ENCODE results near the gene TENM3. TPM values are rescaled to one million over a fixed set of nuclear protein-coding genes. Genes with fewer than 3 reads are reported as not detected.
"Not testable (repeated sequence)": the region's sequence is repeated elsewhere in the genome, so short reads cannot be mapped to it uniquely, and the experiment has no call there.

TENM3 gene
- total RNA-seq (ENCODE audit: unreplicated experiment) = 124 TPM
- long read RNA-seq, partial matches to known transcripts = 1 of 3 reads
- long read RNA-seq, other reads (novel, unspliced or antisense) = 2 of 3 reads

GRCh38 chr4:182243204-182243603 is at the start of gene TENM3:
TSS of gene TENM3 (plus strand) at chr4:182243402. CDS start at chr4:182324021, 80,619 bp downstream.
- not testable (repeated sequence) for H3K27me3 Mint-ChIP-seq (ENCODE audit: unreplicated experiment); DNase-seq; H3K9me3 Mint-ChIP-seq (ENCODE audit: unreplicated experiment); H3K4me1 Mint-ChIP-seq (ENCODE audit: low read depth, unreplicated experiment); H3K4me3 Mint-ChIP-seq (ENCODE audit: unreplicated experiment); H3K36me3 Mint-ChIP-seq (ENCODE audit: unreplicated experiment)
- H3K27ac Mint-ChIP-seq (ENCODE audit: unreplicated experiment) = peak within 1 kb of the TSS; percentile 20

DNA sequence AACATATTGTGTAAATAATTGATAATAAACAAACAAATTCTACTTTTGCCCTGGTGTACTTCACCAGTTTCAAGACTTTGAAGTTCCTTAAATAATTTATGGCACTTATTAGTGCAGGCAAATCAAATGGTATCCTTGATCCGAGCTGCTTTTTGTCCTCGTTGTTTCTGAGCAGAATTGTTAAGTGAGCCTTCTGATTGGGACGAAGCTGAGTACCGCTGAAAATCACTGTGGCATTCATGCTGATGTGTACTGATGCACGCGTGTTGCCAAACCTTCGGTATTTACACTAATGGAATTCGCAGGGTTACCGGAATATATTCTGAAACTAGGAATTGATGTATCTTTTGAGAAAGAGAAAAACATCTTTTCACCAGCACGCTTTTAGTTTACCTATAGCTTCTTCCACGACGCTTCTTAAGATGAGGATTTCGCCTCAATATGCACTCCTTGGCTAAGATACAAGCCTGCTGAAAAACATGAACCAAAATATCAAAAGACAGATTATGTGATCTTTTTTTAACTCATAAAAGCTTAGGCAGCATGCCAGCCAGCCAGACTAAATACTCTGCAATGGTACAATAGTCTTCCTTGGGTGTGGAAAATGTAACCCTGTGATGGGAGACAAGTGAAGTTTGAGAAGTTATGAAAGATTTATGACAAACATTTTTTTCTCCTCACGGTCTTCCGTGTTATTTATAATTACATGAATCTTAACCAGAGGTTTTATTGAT is 48.9 kb upstream of the TENM3 start:
- no peak for DNase-seq
- no peak overlapping the region for H3K27ac Mint-ChIP-seq (ENCODE audit: unreplicated experiment)

DNA sequence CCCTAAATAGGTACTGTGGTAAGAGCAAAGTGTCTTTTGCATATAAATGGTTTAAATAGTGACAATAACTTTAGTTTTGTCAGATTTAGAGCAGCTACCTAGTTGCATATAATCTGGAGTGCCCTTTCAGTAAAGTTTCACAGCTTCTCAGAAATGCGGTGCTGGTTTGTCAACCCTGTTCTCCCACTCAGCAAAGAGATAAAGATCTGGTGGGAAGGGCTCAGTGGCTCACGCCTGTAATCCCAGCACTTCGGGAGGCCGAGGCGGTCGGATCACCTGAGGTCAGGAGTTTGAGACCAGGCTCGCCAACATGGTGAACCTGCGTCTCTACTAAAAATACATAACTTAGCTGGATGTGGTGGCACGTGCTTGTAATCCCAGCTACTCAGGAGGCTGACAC is 45.6 kb upstream of the TENM3 start:
- no peak for TF ChIP-seq CTCF (IDR thresholded peaks at IDR 0.05; ENCODE audit: partially characterized antibody, unreplicated experiment)
- Mint-ChIP-seq H3K27ac (ENCODE audit: unreplicated experiment) (no peak overlapping the region), H3K36me3 (ENCODE audit: unreplicated experiment) (no peaks in the 10 kb centered on the region), H3K4me3 (ENCODE audit: unreplicated experiment) (no peak overlapping the region), H3K27me3 (ENCODE audit: unreplicated experiment) (peaks cover 3% of the 10 kb centered on the region), H3K4me1 (ENCODE audit: low read depth, unreplicated experiment) (peaks cover 16% of the 10 kb centered on the region), H3K9me3 (ENCODE audit: unreplicated experiment) (no peaks in the 10 kb centered on the region)
- no peak for DNase-seq

More for the DNA sequence above, 48.9 kb upstream of the TENM3 start:
- Mint-ChIP-seq H3K4me1 (ENCODE audit: low read depth, unreplicated experiment) (peaks cover 36% of the 10 kb centered on the region), H3K36me3 (ENCODE audit: unreplicated experiment) (no peaks in the 10 kb centered on the region), H3K27me3 (ENCODE audit: unreplicated experiment) (peaks cover 3% of the 10 kb centered on the region), H3K9me3 (ENCODE audit: unreplicated experiment) (no peaks in the 10 kb centered on the region), H3K4me3 (ENCODE audit: unreplicated experiment) (no peak overlapping the region)
- TF ChIP-seq CTCF (IDR thresholded peaks at IDR 0.05; ENCODE audit: partially characterized antibody, unreplicated experiment) = no peak

- no peak for TF ChIP-seq CTCF (IDR thresholded peaks at IDR 0.05; ENCODE audit: partially characterized antibody, unreplicated experiment)
- no peak overlapping the region for H3K4me3 Mint-ChIP-seq (ENCODE audit: unreplicated experiment)
- H3K27ac Mint-ChIP-seq (ENCODE audit: unreplicated experiment) = no peak overlapping the region
- no peaks in the 10 kb centered on the region for H3K9me3 Mint-ChIP-seq (ENCODE audit: unreplicated experiment)
- peaks cover 3% of the 10 kb centered on the region for H3K27me3 Mint-ChIP-seq (ENCODE audit: unreplicated experiment)
- peaks cover 5% of the 10 kb centered on the region for H3K36me3 Mint-ChIP-seq (ENCODE audit: unreplicated experiment)
- H3K4me1 Mint-ChIP-seq (ENCODE audit: low read depth, unreplicated experiment) = peaks cover 11% of the 10 kb centered on the region
- no peak for DNase-seq
Measured at GRCh38 chr4:182201871-182202270, 41.3 kb upstream of the TENM3 start.

DNA sequence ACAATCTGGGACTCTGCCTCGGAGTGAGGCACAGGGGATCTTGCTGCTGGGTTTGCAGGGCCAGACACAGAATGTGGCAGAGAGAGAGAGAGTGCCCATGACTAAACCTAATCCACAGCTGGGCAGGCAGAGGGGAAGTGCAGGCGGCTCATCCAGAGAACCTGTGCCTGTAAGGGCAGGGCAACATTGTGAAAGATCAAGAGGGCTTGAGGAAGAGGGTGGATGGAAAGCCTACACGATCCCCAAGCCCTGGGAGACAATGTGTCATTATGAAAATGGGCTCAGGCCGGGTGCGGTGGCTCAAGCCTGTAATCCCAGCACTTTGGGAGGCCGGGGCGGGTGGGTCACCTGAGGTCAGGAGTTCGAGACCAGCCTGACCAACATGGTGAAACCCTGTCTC is 40.6 kb upstream of the TENM3 start:
- no peak for TF ChIP-seq CTCF (IDR thresholded peaks at IDR 0.05; ENCODE audit: partially characterized antibody, unreplicated experiment)
- H3K4me1 Mint-ChIP-seq (ENCODE audit: low read depth, unreplicated experiment) = peaks cover 13% of the 10 kb centered on the region
- no peak overlapping the region for H3K27ac Mint-ChIP-seq (ENCODE audit: unreplicated experiment)
- no peak for DNase-seq
- H3K4me3 Mint-ChIP-seq (ENCODE audit: unreplicated experiment) = no peak overlapping the region
- peaks cover 3% of the 10 kb centered on the region for H3K27me3 Mint-ChIP-seq (ENCODE audit: unreplicated experiment)
- no peaks in the 10 kb centered on the region for H3K9me3 Mint-ChIP-seq (ENCODE audit: unreplicated experiment)
- peaks cover 5% of the 10 kb centered on the region for H3K36me3 Mint-ChIP-seq (ENCODE audit: unreplicated experiment)

Measured in glutamatergic neuron (in vitro differentiated cells).